Activated CD4-positive, alpha-beta T cell treated with anti-CD3 and anti-CD28 coated beads for 36 hours (primary cell): ENCODE results near the gene RGL4. TPM values are rescaled to one million over a fixed set of nuclear protein-coding genes. Genes with fewer than 3 reads are reported as not detected.

ENCODE experiments used
- ATAC-seq: fragments of 200-7000 bp; cut with Tn5 transposase; one replicate; pipeline ENCODE4 v1.10.0; 2021; ENCODE audit warnings: mild to moderate bottlenecking, moderate library complexity
- CTCF ChIA-PET: fragments of 350-600 bp; sonication (Branson Sonifier 250); formaldehyde crosslinking; loops from one replicate; lab custom pipeline; 2021; ENCODE audit warnings: antibody characterized with exemption; lab: Charles Lee
- POLR2A ChIA-PET: fragments of 350-600 bp; sonication (Branson Sonifier 250); formaldehyde crosslinking; loops from one replicate; lab custom pipeline; 2021; ENCODE audit warnings: antibody characterized with exemption, inconsistent platforms; lab: Charles Lee
- DNase-seq: peaks from one replicate; pipeline ENCODE4 v3.0.0-alpha.2; 2020
- H3K27ac Mint-ChIP-seq: one replicate; pipeline ENCODE4 v1.8.0; 2021; ENCODE audit warnings: mixed read lengths
- H3K27me3 Mint-ChIP-seq: one replicate; pipeline ENCODE4 v1.8.0; 2021; ENCODE audit warnings: mixed read lengths
- H3K36me3 Mint-ChIP-seq: one replicate; pipeline ENCODE4 v1.8.0; 2021; ENCODE audit warnings: low read depth, mixed read lengths
- H3K4me1 Mint-ChIP-seq: one replicate; pipeline ENCODE4 v1.8.0; 2021; ENCODE audit warnings: mixed read lengths
- H3K4me3 Mint-ChIP-seq: one replicate; pipeline ENCODE4 v1.8.0; 2021; ENCODE audit warnings: mild to moderate bottlenecking, moderate library complexity, mixed read lengths
- H3K9me3 Mint-ChIP-seq: one replicate; pipeline ENCODE4 v1.8.0; 2021; ENCODE audit warnings: low read depth, mixed read lengths
- intact Hi-C, 2 experiments: fragments of 100-400 bp; cut with DNase I in 1 of 2; cut with micrococcal nuclease in 1 of 2; formaldehyde crosslinking; loops; one replicate each; pipeline versions ENCODE4 v1.14.2 to v1.15.1; 2022 to 2024; cut with DNase I, micrococcal nuclease
- total RNA-seq, 2 experiments: library from RNA; stranded (reverse); gene quantifications; one replicate each; pipeline ENCODE4 v1.2.3, GENCODE V29; 2021

The RGL4 gene
- total RNA-seq, 2 experiments from 2014 or later, result 13.5 to 14.6 TPM

GRCh38 chr22:23682077-23682476, 8.7 kb upstream of the RGL4 start:
- no peak overlapping the region for H3K27ac Mint-ChIP-seq
- ATAC-seq, result no peak
- DNase-seq, result no peak
- H3K4me3 Mint-ChIP-seq, result no peak overlapping the region
- H3K36me3 Mint-ChIP-seq, result peaks cover 8% of the 10 kb centered on the region
- intact Hi-C loops, result no loop called here
- no peaks in the 10 kb centered on the region for H3K9me3 Mint-ChIP-seq
- POLR2A ChIA-PET, result interaction anchor here (0.6 kb wide), 1 partner anchor 76 kb away, joined by 7 read pairs; no protein-coding TSS in a partner anchor
- H3K27me3 Mint-ChIP-seq, result no peaks in the 10 kb centered on the region
- CTCF ChIA-PET, result no interaction called here
- no peaks in the 10 kb centered on the region for H3K4me1 Mint-ChIP-seq

GRCh38 chr22:23682827-23683355, 7.9 kb upstream of the RGL4 start:
- Mint-ChIP-seq H3K36me3 (peaks cover 8% of the 10 kb centered on the region), H3K27ac (no peak overlapping the region), H3K9me3 (no peaks in the 10 kb centered on the region), H3K27me3 (no peaks in the 10 kb centered on the region), H3K4me1 (no peaks in the 10 kb centered on the region), H3K4me3 (no peak overlapping the region)
- ChIA-PET POLR2A (no interaction called here), CTCF (no interaction called here)
- ATAC-seq (no peak), DNase-seq (no peak)
- intact Hi-C loops, result no loop called here

- no peaks in the 10 kb centered on the region for H3K27me3 Mint-ChIP-seq
- intact Hi-C loops, result no loop called here
- H3K36me3 Mint-ChIP-seq, result peaks cover 8% of the 10 kb centered on the region
- ChIA-PET CTCF (no interaction called here), POLR2A (no interaction called here)
- H3K4me1 Mint-ChIP-seq, result no peaks in the 10 kb centered on the region
- no peak for ATAC-seq
- no peak for DNase-seq
- no peaks in the 10 kb centered on the region for H3K9me3 Mint-ChIP-seq
- H3K4me3 Mint-ChIP-seq, result no peak overlapping the region
- peak overlapping the region; percentile 13 for H3K27ac Mint-ChIP-seq
These were observed 7.3 kb upstream of the RGL4 start for GRCh38 chr22:23683545-23683944.

GRCh38 chr22:23684026-23684425, 6.8 kb upstream of the RGL4 start:
- Mint-ChIP-seq H3K36me3 (peaks cover 8% of the 10 kb centered on the region), H3K9me3 (no peaks in the 10 kb centered on the region), H3K27ac (no peak overlapping the region), H3K4me1 (no peaks in the 10 kb centered on the region), H3K4me3 (no peak overlapping the region), H3K27me3 (no peaks in the 10 kb centered on the region)
- ChIA-PET POLR2A (no interaction called here), CTCF (no interaction called here)
- ATAC-seq, result no peak
- intact Hi-C loops, result no loop called here
- no peak for DNase-seq

- Mint-ChIP-seq H3K27me3 (no peaks in the 10 kb centered on the region), H3K4me3 (no peak overlapping the region), H3K4me1 (no peaks in the 10 kb centered on the region), H3K9me3 (no peaks in the 10 kb centered on the region), H3K27ac (no peak overlapping the region), H3K36me3 (peaks cover 8% of the 10 kb centered on the region)
- no peak for ATAC-seq
- intact Hi-C loops, result no loop called here
- POLR2A ChIA-PET, result no interaction called here
- DNase-seq, result no peak
- CTCF ChIA-PET, result interaction anchor here (0.8 kb wide), 1 partner anchor 12 kb away, joined by 4 read pairs; no protein-coding TSS in a partner anchor
These were observed 6.2 kb upstream of the RGL4 start for GRCh38 chr22:23684561-23685031.

- Mint-ChIP-seq H3K9me3 (no peaks in the 10 kb centered on the region), H3K36me3 (peaks cover 10% of the 10 kb centered on the region), H3K27me3 (no peaks in the 10 kb centered on the region), H3K27ac (no peak overlapping the region), H3K4me1 (no peaks in the 10 kb centered on the region), H3K4me3 (no peak overlapping the region)
- POLR2A ChIA-PET, result no interaction called here
- DNase-seq (no peak), ATAC-seq (no peak)
- intact Hi-C loops, result no loop called here
- CTCF ChIA-PET, result interaction anchor here (0.8 kb wide), 1 partner anchor 11 kb away, joined by 4 read pairs; no protein-coding TSS in a partner anchor
These were observed 5.5 kb upstream of the RGL4 start for GRCh38 chr22:23685205-23685784.

- intact Hi-C loops, result no loop called here
- CTCF ChIA-PET, result no interaction called here
- ATAC-seq, result no peak
- H3K27me3 Mint-ChIP-seq, result no peaks in the 10 kb centered on the region
- no peak for DNase-seq
- POLR2A ChIA-PET, result no interaction called here
- H3K4me3 Mint-ChIP-seq, result no peak overlapping the region
- no peaks in the 10 kb centered on the region for H3K4me1 Mint-ChIP-seq
- H3K9me3 Mint-ChIP-seq, result no peaks in the 10 kb centered on the region
- H3K27ac Mint-ChIP-seq, result no peak overlapping the region
- peaks cover 13% of the 10 kb centered on the region for H3K36me3 Mint-ChIP-seq
These were observed 4.3 kb upstream of the RGL4 start for GRCh38 chr22:23686416-23687024.

GRCh38 chr22:23688121-23688520, 2.7 kb upstream of the RGL4 start:
- H3K4me1 Mint-ChIP-seq, result no peaks in the 10 kb centered on the region
- ChIA-PET POLR2A (no interaction called here), CTCF (no interaction called here)
- no peak overlapping the region for H3K4me3 Mint-ChIP-seq
- no peaks in the 10 kb centered on the region for H3K27me3 Mint-ChIP-seq
- intact Hi-C loops, result no loop called here
- no peak overlapping the region for H3K27ac Mint-ChIP-seq
- peaks cover 13% of the 10 kb centered on the region for H3K36me3 Mint-ChIP-seq
- ATAC-seq (no peak), DNase-seq (no peak)
- no peaks in the 10 kb centered on the region for H3K9me3 Mint-ChIP-seq

GRCh38 chr22:23688571-23688970, 2.2 kb upstream of the RGL4 start:
- DNase-seq (no peak), ATAC-seq (no peak)
- ChIA-PET CTCF (interaction anchor here (0.6 kb wide), 1 partner anchor 9 kb away, joined by 3 read pairs; no protein-coding TSS in a partner anchor), POLR2A (no interaction called here)
- Mint-ChIP-seq H3K27me3 (no peaks in the 10 kb centered on the region), H3K9me3 (no peaks in the 10 kb centered on the region), H3K4me1 (no peaks in the 10 kb centered on the region), H3K4me3 (no peak overlapping the region), H3K27ac (no peak overlapping the region), H3K36me3 (peaks cover 9% of the 10 kb centered on the region)
- intact Hi-C loops, result no loop called here

GRCh38 chr22:23689414-23689813, 1.4 kb upstream of the RGL4 start:
- no peaks in the 10 kb centered on the region for H3K27me3 Mint-ChIP-seq
- no peaks in the 10 kb centered on the region for H3K4me1 Mint-ChIP-seq
- H3K4me3 Mint-ChIP-seq, result no peak overlapping the region
- CTCF ChIA-PET, result interaction anchor here (0.5 kb wide), 1 partner anchor 56 kb away, joined by 3 read pairs; no protein-coding TSS in a partner anchor
- intact Hi-C loops, result no loop called here
- no peak for ATAC-seq
- no peak overlapping the region for H3K27ac Mint-ChIP-seq
- DNase-seq, result no peak
- H3K9me3 Mint-ChIP-seq, result no peaks in the 10 kb centered on the region
- POLR2A ChIA-PET, result no interaction called here
- H3K36me3 Mint-ChIP-seq, result peaks cover 14% of the 10 kb centered on the region

- Mint-ChIP-seq H3K36me3 (peaks cover 23% of the 10 kb centered on the region), H3K27ac (no peak overlapping the region), H3K27me3 (no peaks in the 10 kb centered on the region), H3K4me1 (peaks cover 22% of the 10 kb centered on the region), H3K9me3 (no peaks in the 10 kb centered on the region), H3K4me3 (no peak overlapping the region)
- DNase-seq, result no peak
- ChIA-PET POLR2A (no interaction called here), CTCF (no interaction called here)
- ATAC-seq, result no peak
- intact Hi-C loops, result no loop called here
These were observed 1.1 kb downstream of the RGL4 start for GRCh38 chr22:23691748-23692423.
